ENCODE measurements around the gene ATP9A.

ATP9A gene

GRCh38 chr20:51720854-51721253, 47.3 kb downstream of the ATP9A start:
- no peak for DNase-seq

- DNase-seq = no peak
Measured at GRCh38 chr20:51720384-51720783, 47.8 kb downstream of the ATP9A start.

- no peak for DNase-seq
Measured at GRCh38 chr20:51715856-51716185, 52.4 kb downstream of the ATP9A start.

GRCh38 chr20:51715163-51715855, 52.9 kb downstream of the ATP9A start:
- DNase-seq = no peak

GRCh38 chr20:51713213-51713598, 55.0 kb downstream of the ATP9A start:
- no peak for DNase-seq

- no peak for DNase-seq
Measured at GRCh38 chr20:51712501-51713212, 55.5 kb downstream of the ATP9A start.

GRCh38 chr20:51711426-51711825, 56.8 kb downstream of the ATP9A start:
- DNase-seq = no peak

- no peak for DNase-seq
Measured at GRCh38 chr20:51710361-51710894, 57.8 kb downstream of the ATP9A start.

- no peak for DNase-seq
Measured at GRCh38 chr20:51705400-51705799, 62.8 kb downstream of the ATP9A start.

- DNase-seq = no peak
Measured at GRCh38 chr20:51703400-51704287, 64.5 kb downstream of the ATP9A start.

GRCh38 chr20:51702556-51702955, 65.6 kb downstream of the ATP9A start:
- DNase-seq = no peak

GRCh38 chr20:51700809-51701285, 67.3 kb downstream of the ATP9A start:
- DNase-seq = no peak

- DNase-seq = no peak
Measured at GRCh38 chr20:51698252-51698651, 69.9 kb downstream of the ATP9A start.

- DNase-seq = no peak
Measured at GRCh38 chr20:51697096-51697826, 70.9 kb downstream of the ATP9A start.

GRCh38 chr20:51696304-51697071, 71.7 kb downstream of the ATP9A start:
- DNase-seq = no peak

- DNase-seq = no peak
Measured at GRCh38 chr20:51695574-51696303, 72.5 kb downstream of the ATP9A start.

- DNase-seq = no peak
Measured at GRCh38 chr20:51692806-51693400, 75.3 kb downstream of the ATP9A start.

- DNase-seq = no peak
Measured at GRCh38 chr20:51691703-51692102, 76.5 kb downstream of the ATP9A start.

- DNase-seq = no peak
Measured at GRCh38 chr20:51688600-51689244, 79.5 kb downstream of the ATP9A start.

- DNase-seq = no peak
Measured at GRCh38 chr20:51687630-51688029, 80.6 kb downstream of the ATP9A start.
